ENCODE measurements around the gene MAPK7. TPM values are rescaled to one million over a fixed set of nuclear protein-coding genes. Genes with fewer than 3 reads are reported as not detected.

Gene MAPK7
- total and polyA plus RNA-seq, 9 of the 15 experiments (the other 6 are each of a cell fraction or from before 2014, with no cell fraction given): 0.46 to 7.5 (median 2.5) TPM

- no TSS peak for BruUV-seq (replicated peaks)
- in situ Hi-C loops (cut with MboI): no loop called here
- H3K4me1 ChIP-seq (replicated peaks in 1 of 2; ENCODE audit: control insufficient read depth in 2 of 2, insufficient read depth in 2 of 2, low read length in 2 of 2): no peaks in the 10 kb centered on the region
- CTCF ChIA-PET (ENCODE audit: low intra/inter-chr PET ratio): no interaction called here
- no peak for FAIRE-seq
- H3K4me2 ChIP-seq (ENCODE audit: insufficient read depth, low read length): no peak overlapping the region
- TF ChIP-seq RBM15 (IDR thresholded peaks at IDR 0.05; ENCODE audit: insufficient read depth, low read length) (no peak), FUS (optimal IDR thresholded peaks at IDR 0.05; ENCODE audit: low read depth, low read length) (no peak), PHF20 (IDR thresholded peaks at IDR 0.05; ENCODE audit: partially characterized antibody) (no peak), ZSCAN29 (IDR thresholded peaks at IDR 0.05) (no peak), ZKSCAN3 (CRISPR knock-in tag; IDR thresholded peaks at IDR 0.05) (no peak), TFAP4 (CRISPR knock-in tag; IDR thresholded peaks at IDR 0.05; ENCODE audit: borderline replicate concordance) (no peak), ZNF586 (CRISPR knock-in tag; conservative IDR thresholded peaks at IDR 0.05) (no peak), ZBTB26 (CRISPR knock-in tag; IDR thresholded peaks at IDR 0.05) (no peak), CXXC5 (CRISPR knock-in tag; IDR thresholded peaks at IDR 0.05) (no peak), ARID3B (CRISPR knock-in tag; IDR thresholded peaks at IDR 0.05; ENCODE audit: borderline replicate concordance) (no peak)
- 0% methylated on average over 1 of the region's 12 CpGs for WGBS (ENCODE audit: insufficient coverage, low coverage, missing lambda C conversion rate)
- H3K4me3 ChIP-seq: no peak overlapping the region
- H3K9me1 ChIP-seq (ENCODE audit: control insufficient read depth, insufficient read depth, low read length): no peaks in the 10 kb centered on the region
- H3K27me3 ChIP-seq (ENCODE audit: control insufficient read depth in 2 of 2, insufficient read depth in 2 of 2, low read length in 2 of 2): peaks cover 4 to 72% of the 10 kb centered on the region in 2 experiments
- H3K79me2 ChIP-seq (ENCODE audit: control insufficient read depth, insufficient read depth, low read length): no peaks in the 10 kb centered on the region
- POLR2A ChIA-PET: interaction anchor here (0.6 to 0.9 kb wide), 2 partner anchors 35 to 52 kb away, joined by 3 read pairs; partner anchors contain the start of gene MAPK7
- no peak for ATAC-seq
- H3K27ac ChIP-seq (ENCODE audit: extremely low read depth, low read depth, low read length): no peak overlapping the region
- DNase-seq (ENCODE audit: extremely low read depth in 1 of 4, low spot score in 3 of 4): no peak
- H3K9me3 ChIP-seq (replicated peaks; ENCODE audit: control insufficient read depth, insufficient read depth, low read depth, low read length): no peaks in the 10 kb centered on the region
- H3K36me3 ChIP-seq (ENCODE audit: control insufficient read depth, insufficient read depth, low read length): no peaks in the 10 kb centered on the region
- H2AFZ ChIP-seq (ENCODE audit: low read depth, low read length): no peak overlapping the region
- H3K9ac ChIP-seq (ENCODE audit: insufficient read depth in 1 of 2, low read depth in 2 of 2, low read length in 2 of 2): no peak overlapping the region
- intact Hi-C loops (cut with micrococcal nuclease): no loop called here
- H4K20me1 ChIP-seq (replicated peaks; ENCODE audit: control insufficient read depth, insufficient read depth, low read length): no peaks in the 10 kb centered on the region
Observed at GRCh38 chr17:19412984-19413383, 34.7 kb downstream of the MAPK7 start.

All from K562 (cell line).